Astrocyte of the cerebellum (primary cell): ENCODE data around the gene ASXL1.

Experiments
- DNase-seq: peaks from one replicate; pipeline ENCODE4 v3.0.0-alpha.2; 2011; ENCODE audit warnings: low read depth
- H3K4me3 ChIP-seq: 2 replicates; pipeline ENCODE4 v1.5.1; 2011; ENCODE audit warnings: mild to moderate bottlenecking, low read depth, low read length, moderate library complexity
- CTCF ChIP-seq: IDR thresholded peaks from 2 replicates; pipeline ENCODE4 v1.5.1; 2012; ENCODE audit warnings: low read length, low read depth, moderate library complexity, mild to moderate bottlenecking; ENCODE audit errors: missing control alignments
- in situ Hi-C: cut with HindIII; loops from 2 replicates; pipeline ENCODE4 v1.10.0; 2017; ENCODE audit warnings: low sequenced_read_pairs

ASXL1 gene

GRCh38 chr20:32478576-32478975 is 120.4 kb downstream of the ASXL1 start:
- in situ Hi-C loops, result no loop called here
- H3K4me3 ChIP-seq, result no peak overlapping the region
- DNase-seq, result no peak
- TF ChIP-seq CTCF, result no peak

- in situ Hi-C loops, result no loop called here
- TF ChIP-seq CTCF, result no peak
- no peak overlapping the region for H3K4me3 ChIP-seq
- no peak for DNase-seq
These were observed 120.9 kb downstream of the ASXL1 start for GRCh38 chr20:32479012-32479411.

- no peak overlapping the region for H3K4me3 ChIP-seq
- no peak for DNase-seq
- no peak for TF ChIP-seq CTCF
- in situ Hi-C loops, result no loop called here
These were observed 121.6 kb downstream of the ASXL1 start for GRCh38 chr20:32479697-32480171.

- peak overlapping the region; percentile 71 for H3K4me3 ChIP-seq
- no peak for DNase-seq
- in situ Hi-C loops, result no loop called here
- TF ChIP-seq CTCF, result no peak
These were observed 122.5 kb downstream of the ASXL1 start for GRCh38 chr20:32480371-32481241.

GRCh38 chr20:32481311-32482142 is 123.4 kb downstream of the ASXL1 start:
- H3K4me3 ChIP-seq, result peak overlapping the region; percentile 71
- TF ChIP-seq CTCF, result no peak
- DNase-seq, result no peak
- in situ Hi-C loops, result no loop called here

- no peak for TF ChIP-seq CTCF
- DNase-seq, result no peak
- peak overlapping the region; percentile 71 for H3K4me3 ChIP-seq
- in situ Hi-C loops, result no loop called here
These were observed 124.0 kb downstream of the ASXL1 start for GRCh38 chr20:32482143-32482441.
